GM19025 (cell line): ENCODE measurements around the gene MAPKAPK2.
A peak's percentile ranks its signal among the peaks of the same experiment; 100 is the strongest.
"Not testable (repeated sequence)": the region's sequence is repeated elsewhere in the genome, so short reads cannot be mapped to it uniquely, and the experiment has no call there.

ENCODE experiments used
- ATAC-seq: cut with Tn5 transposase; IDR thresholded peaks from one replicate; pipeline ENCODE4 v1.9.1; 2021; ENCODE audit warnings: mild to moderate bottlenecking, low read depth, moderate library complexity; ENCODE audit not compliant: unreplicated experiment

The MAPKAPK2 gene

GRCh38 chr1:206738370-206739366 lies 54.0 kb downstream of the MAPKAPK2 start:
- ATAC-seq: no peak

DNA sequence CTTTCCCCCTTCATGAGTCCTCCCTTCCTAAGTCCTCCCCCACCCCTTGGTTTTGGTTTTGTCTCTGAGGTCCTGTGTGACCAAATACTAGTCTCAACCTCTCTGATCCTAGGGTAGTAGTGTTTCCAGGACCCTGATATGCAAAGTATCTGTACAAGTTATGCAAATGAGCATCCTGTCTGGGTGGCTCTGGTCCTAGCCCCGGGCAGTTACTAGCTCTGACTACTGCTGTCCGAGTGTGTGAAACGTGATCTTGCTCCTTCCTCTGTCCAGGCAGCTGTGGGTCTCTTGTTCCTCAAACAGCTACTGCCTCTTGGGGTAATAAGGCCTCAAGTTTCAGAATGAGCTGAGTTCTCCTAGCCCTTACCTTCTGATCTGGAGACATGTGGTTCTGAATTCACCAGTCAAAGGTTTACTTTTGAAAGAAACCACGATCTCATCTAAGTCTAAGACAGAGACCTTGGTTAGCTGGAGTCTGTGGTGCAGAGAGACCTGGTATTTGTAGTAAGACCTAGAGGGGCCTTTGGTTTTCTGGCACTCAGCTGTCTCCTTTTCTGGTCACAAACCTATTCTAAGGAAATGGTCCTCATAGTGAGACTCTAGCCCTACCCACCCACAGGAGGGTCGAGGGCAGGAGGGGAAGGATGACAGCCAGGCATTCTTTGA lies 54.8 kb downstream of the MAPKAPK2 start:
- peak; percentile 81 for ATAC-seq

GRCh38 chr1:206741142-206741701 lies 56.5 kb downstream of the MAPKAPK2 start:
- no peak for ATAC-seq

- ATAC-seq: no peak
Measured at GRCh38 chr1:206742719-206743383, 58.1 kb downstream of the MAPKAPK2 start.

DNA sequence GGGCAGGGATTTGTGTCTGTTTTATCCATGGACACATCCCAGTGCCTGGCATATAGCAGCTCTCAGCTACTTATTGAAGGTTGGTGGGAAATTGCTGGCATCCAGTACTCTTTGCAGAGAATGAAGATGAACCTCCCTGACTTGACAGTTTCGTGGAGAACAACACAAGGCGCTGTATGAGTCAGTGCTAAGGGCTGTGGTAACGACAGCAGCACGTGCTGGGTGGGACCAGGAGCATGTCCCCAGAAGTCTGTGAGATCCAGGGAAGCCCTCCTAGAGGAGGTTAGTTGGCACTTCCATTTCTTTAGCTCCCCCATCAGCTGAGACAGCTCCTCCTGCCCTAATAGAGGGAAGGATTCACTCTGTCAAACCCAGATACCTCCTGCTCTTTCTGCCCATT lies 60.0 kb downstream of the MAPKAPK2 start:
- no peak for ATAC-seq

DNA sequence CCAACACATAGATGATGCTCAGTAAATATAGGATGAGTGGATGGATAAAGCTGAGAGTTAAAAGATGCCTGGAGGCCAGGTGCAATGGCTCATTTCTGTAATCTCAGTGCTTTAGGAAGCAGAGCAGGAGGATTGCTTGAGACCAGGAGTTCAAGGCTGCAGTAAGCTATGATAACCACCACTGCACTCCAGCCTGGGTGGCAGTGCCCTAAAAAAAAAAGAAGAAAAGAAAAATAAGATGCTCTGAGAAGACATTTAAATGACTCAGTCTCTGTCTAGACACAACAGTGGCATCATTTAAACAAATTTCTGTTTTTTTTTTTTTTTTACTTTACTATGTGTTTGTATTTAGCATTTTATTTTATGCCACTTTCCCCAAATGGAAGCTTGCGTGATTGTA lies 60.6 kb downstream of the MAPKAPK2 start:
- ATAC-seq: no peak

- ATAC-seq: no peak
Measured at GRCh38 chr1:206748348-206749030, 63.8 kb downstream of the MAPKAPK2 start.

DNA sequence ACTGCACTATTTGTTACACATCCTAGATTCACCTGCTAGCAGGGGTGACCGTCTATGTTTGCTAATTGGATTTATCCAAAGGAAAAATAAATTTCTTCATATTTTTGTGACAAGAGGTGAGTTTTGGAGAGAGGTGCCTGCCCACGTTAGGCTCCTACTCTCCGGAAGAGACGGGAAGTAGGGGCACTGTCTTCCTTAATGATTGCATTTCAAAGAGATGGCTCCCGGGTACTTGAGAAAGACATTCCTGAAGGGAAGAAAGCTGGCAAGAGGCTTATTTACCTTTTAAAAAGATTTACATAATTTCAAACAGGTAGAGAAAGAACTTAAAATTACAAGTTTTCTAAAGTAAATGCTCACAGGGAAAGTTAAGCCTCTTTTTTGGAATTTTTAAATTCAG lies 67.2 kb downstream of the MAPKAPK2 start:
- ATAC-seq: no peak

DNA sequence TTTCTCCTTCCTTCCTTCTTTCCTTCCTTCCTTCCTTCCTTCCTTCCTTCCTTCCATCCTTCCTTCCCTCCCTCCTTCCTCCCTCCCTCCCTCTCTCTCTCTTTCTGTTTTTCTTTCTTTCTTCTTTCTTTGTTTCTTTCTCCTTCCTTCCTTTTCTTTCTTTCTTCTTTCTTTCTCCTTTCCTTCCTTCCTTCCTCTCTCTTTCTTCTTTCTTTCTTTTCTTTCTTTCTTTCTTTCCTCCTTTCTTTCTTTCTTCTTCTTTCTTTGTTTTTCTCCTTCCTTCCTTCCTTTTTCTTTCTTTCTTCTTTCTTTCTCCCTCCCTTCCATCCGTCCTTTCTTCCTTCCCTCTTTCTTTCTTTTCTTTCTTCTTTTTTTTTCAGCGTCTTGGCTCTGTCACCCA lies 67.8 kb downstream of the MAPKAPK2 start:
- no peak for ATAC-seq

GRCh38 chr1:206753141-206753540 lies 68.4 kb downstream of the MAPKAPK2 start:
- no peak for ATAC-seq

GRCh38 chr1:206754011-206754410 lies 69.3 kb downstream of the MAPKAPK2 start:
- ATAC-seq: no peak

GRCh38 chr1:206757524-206758266 lies 73.0 kb downstream of the MAPKAPK2 start:
- no peak for ATAC-seq

DNA sequence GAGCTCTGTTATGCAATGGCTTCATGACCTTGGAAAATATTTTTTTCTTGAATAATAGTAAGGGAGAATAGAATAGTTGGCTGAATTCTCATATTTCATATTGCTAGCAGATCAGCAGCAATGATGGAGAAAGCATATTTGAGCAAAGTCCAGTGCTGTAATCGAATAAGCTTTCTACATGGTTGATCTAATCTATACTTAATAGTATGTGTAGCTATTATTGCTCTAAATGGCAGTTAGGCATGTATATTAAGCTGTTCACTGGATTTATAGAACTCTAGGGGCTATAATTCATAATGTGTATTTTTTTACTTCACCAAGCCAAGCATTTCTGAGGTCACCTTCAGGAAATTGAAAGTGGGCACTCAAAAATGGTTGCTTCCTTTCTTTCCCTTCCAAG lies 75.9 kb downstream of the MAPKAPK2 start:
- no peak for ATAC-seq

DNA sequence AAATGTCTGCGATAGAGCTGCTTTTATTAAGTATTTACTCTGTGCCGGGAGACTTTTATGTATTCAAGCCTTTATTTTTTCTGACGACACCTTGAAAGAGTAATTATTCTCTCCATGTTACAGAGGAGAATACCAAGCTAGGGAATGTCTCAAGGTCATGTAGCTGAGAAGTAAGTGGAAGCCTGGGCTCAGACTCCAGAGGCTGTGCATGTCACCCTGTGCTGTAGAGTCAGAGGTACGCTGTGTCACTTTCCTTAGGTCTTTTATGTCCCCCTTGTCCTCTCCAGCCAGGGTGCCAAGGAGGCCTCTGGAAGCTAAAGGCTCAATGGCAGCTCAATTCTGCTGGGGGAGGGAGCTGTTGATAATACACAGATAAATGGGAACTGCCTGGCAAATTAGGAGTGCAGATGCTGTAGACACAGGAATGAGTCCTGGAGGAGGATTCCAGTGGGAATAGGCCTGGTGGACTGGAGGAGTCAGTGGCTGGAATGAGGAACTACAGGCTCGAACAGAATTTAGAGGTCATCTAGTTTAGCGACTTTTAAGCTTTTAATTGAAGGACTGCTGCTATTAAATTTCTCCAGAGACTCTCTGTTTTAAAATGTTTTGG lies 76.6 kb downstream of the MAPKAPK2 start:
- ATAC-seq: no peak

GRCh38 chr1:206762741-206763364 lies 78.1 kb downstream of the MAPKAPK2 start:
- ATAC-seq: not testable (repeated sequence)

GRCh38 chr1:206765771-206766170 lies 81.1 kb downstream of the MAPKAPK2 start:
- ATAC-seq: not testable (repeated sequence)

DNA sequence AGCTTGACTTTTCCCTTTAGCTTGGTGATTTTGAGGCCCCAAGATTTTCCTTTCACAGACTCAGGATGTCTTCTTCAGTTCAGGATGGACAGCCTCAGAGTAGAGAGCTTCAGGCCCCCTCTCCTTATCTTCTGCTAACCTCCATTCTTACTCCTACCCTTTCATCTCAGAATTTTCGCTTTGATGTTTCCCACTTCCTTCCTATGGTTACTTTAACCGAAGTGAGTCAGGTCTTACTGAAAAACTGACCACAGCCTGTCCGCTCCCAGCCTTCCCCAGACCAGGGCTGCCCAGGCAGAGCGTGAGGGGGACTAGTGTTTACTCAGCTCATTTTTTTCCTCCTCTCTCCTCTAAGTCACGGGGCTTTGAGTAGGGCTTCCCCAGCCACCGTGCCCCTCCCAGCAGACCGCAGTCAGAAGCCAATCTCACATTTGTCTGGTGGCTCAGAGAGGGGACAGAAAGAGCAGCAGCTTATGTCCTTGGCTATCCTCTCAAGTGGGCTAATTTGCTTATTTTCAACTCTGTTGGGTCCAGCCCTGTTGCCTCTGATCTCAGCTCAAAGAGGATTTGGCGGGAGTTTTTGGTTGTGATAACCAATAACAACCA lies 81.6 kb downstream of the MAPKAPK2 start:
- peak; percentile 35 for ATAC-seq
